Endodermal cell (in vitro differentiated cells): Measurements from ENCODE around the gene ADSS1. TPM values are rescaled to one million over a fixed set of nuclear protein-coding genes. Genes with fewer than 3 reads are reported as not detected.

ENCODE experiments used
- DNase-seq: peaks from one replicate; pipeline ENCODE4 v3.0.0-alpha.2; 2017
- H3K27ac ChIP-seq: 2 replicates; pipeline ENCODE4 v1.5.1; 2013; ENCODE audit warnings: mild to moderate bottlenecking, low read depth, low read length, moderate library complexity
- H3K27me3 ChIP-seq: 2 replicates; pipeline ENCODE4 v1.6.1; 2013; ENCODE audit warnings: mild to moderate bottlenecking, low read length, moderate library complexity; ENCODE audit not compliant: insufficient read depth, control insufficient read depth, poor library complexity, severe bottlenecking
- H3K36me3 ChIP-seq: 2 replicates; pipeline ENCODE4 v1.7.0; 2013; ENCODE audit warnings: mild to moderate bottlenecking, low read length, moderate library complexity; ENCODE audit not compliant: control insufficient read depth, insufficient read depth
- H3K4me1 ChIP-seq: one replicate; pipeline ENCODE4 v1.7.0; 2013; ENCODE audit warnings: low read length; ENCODE audit not compliant: control insufficient read depth, insufficient read depth
- H3K4me3 ChIP-seq: 2 replicates; pipeline ENCODE4 v1.5.1; 2013; ENCODE audit warnings: mild to moderate bottlenecking, low read length, moderate library complexity
- H3K9ac ChIP-seq: 2 replicates; pipeline ENCODE4 v1.6.1; 2013; ENCODE audit warnings: mild to moderate bottlenecking, low read length, moderate library complexity; ENCODE audit not compliant: poor library complexity, severe bottlenecking; ENCODE audit errors: extremely low read depth
- H3K9me3 ChIP-seq: 2 replicates; pipeline ENCODE4 v1.6.1; 2013; ENCODE audit warnings: mild to moderate bottlenecking, low read length, moderate library complexity; ENCODE audit not compliant: control insufficient read depth
- H3K27ac Mint-ChIP-seq: 2 replicates; pipeline ENCODE4 v1.8.0; 2020; ENCODE audit warnings: mixed read lengths
- H3K27me3 Mint-ChIP-seq: 2 replicates; pipeline ENCODE4 v1.8.0; 2021; ENCODE audit warnings: mild to moderate bottlenecking, mixed read lengths; ENCODE audit not compliant: insufficient read depth
- H3K36me3 Mint-ChIP-seq: 2 replicates; pipeline ENCODE4 v1.8.0; 2020; ENCODE audit warnings: low read depth, mixed read lengths
- H3K4me1 Mint-ChIP-seq: 2 replicates; pipeline ENCODE4 v1.8.0; 2020; ENCODE audit warnings: mixed read lengths
- H3K4me3 Mint-ChIP-seq: 2 replicates; pipeline ENCODE4 v1.8.0; 2020; ENCODE audit warnings: mild to moderate bottlenecking, moderate library complexity, mixed read lengths
- H3K9me3 Mint-ChIP-seq: 2 replicates; pipeline ENCODE4 v1.8.0; 2020; ENCODE audit warnings: mild to moderate bottlenecking, mixed read lengths
- CTCF ChIP-seq: fragments of 200-600 bp; sonication (generic); conservative IDR thresholded peaks from 2 replicates; pipeline ENCODE4 v1.5.0; 2021; ENCODE audit warnings: antibody characterized with exemption, mild to moderate bottlenecking
- WGBS, 2 experiments: methylation state at CpG; one replicate each; pipeline versions ENCODE4 v1.1.5 to v1.1.7; 2013; ENCODE audit warnings: missing lambda C conversion rate in 2 of 2, mixed read lengths in 1 of 2; ENCODE audit not compliant: insufficient coverage in 1 of 2, insufficient read length in 1 of 2; 5-methylcytosine and 5-hydroxymethylcytosine counted together
- total RNA-seq, 2 donors: library from RNA; stranded (reverse); fragmentation: NEBNext Ultra II Directional in 1 of 2; extraction: Animal tissue kit (Norgen Biotek cat#: 25700) in 1 of 2; gene quantifications; 2 replicates in 1 of 2; 3 replicates in 1 of 2; pipeline ENCODE4 v1.2.1, GENCODE V29; 2021

ADSS1 gene
- total RNA-seq, 2 donors from 2014 or later = 15.8 to 31.0 TPM

- no peak for DNase-seq
- H3K36me3 ChIP-seq = peaks cover 7% of the 10 kb centered on the region
- Mint-ChIP-seq H3K36me3 (peaks cover 2% of the 10 kb centered on the region), H3K9me3 (no peaks in the 10 kb centered on the region), H3K4me3 (no peak overlapping the region), H3K4me1 (no peaks in the 10 kb centered on the region), H3K27me3 (no peaks in the 10 kb centered on the region), H3K27ac (no peak overlapping the region)
- no peak for TF ChIP-seq CTCF
- peak overlapping the region; percentile 63 for H3K27ac ChIP-seq
- H3K9ac ChIP-seq = no peak overlapping the region
- H3K4me1 ChIP-seq = no peaks in the 10 kb centered on the region
- no peaks in the 10 kb centered on the region for H3K27me3 ChIP-seq
- no peak overlapping the region for H3K4me3 ChIP-seq
- WGBS, 2 experiments = 94 to 97% methylated on average over 7 to 13 of the region's 13 CpGs
- no peaks in the 10 kb centered on the region for H3K9me3 ChIP-seq
Observed at GRCh38 chr14:104782808-104783139, 58.7 kb downstream of the ADSS1 start.

- no peak overlapping the region for H3K4me3 Mint-ChIP-seq
- H3K4me3 ChIP-seq = no peak overlapping the region
- H3K27ac Mint-ChIP-seq = no peak overlapping the region
- DNase-seq = no peak
- H3K4me1 ChIP-seq = no peaks in the 10 kb centered on the region
- H3K27me3 ChIP-seq = no peaks in the 10 kb centered on the region
- H3K27me3 Mint-ChIP-seq = no peaks in the 10 kb centered on the region
- TF ChIP-seq CTCF = no peak
- no peaks in the 10 kb centered on the region for H3K4me1 Mint-ChIP-seq
- no peaks in the 10 kb centered on the region for H3K9me3 ChIP-seq
- 92 to 100% methylated on average over 4 to 16 of the region's 16 CpGs for WGBS, 2 experiments
- H3K9ac ChIP-seq = no peak overlapping the region
- no peak overlapping the region for H3K27ac ChIP-seq
- no peaks in the 10 kb centered on the region for H3K9me3 Mint-ChIP-seq
- H3K36me3 Mint-ChIP-seq = peaks cover 2% of the 10 kb centered on the region
- H3K36me3 ChIP-seq = peaks cover 7% of the 10 kb centered on the region
Observed at GRCh38 chr14:104783484-104784217, 59.6 kb downstream of the ADSS1 start.

GRCh38 chr14:104784218-104784568, 60.2 kb downstream of the ADSS1 start:
- Histone ChIP-seq H3K4me3 (no peak overlapping the region), H3K4me1 (no peaks in the 10 kb centered on the region), H3K9me3 (no peaks in the 10 kb centered on the region), H3K36me3 (peaks cover 7% of the 10 kb centered on the region), H3K27me3 (no peaks in the 10 kb centered on the region), H3K9ac (no peak overlapping the region), H3K27ac (no peak overlapping the region)
- peaks cover 2% of the 10 kb centered on the region for H3K36me3 Mint-ChIP-seq
- H3K4me1 Mint-ChIP-seq = no peaks in the 10 kb centered on the region
- no peak overlapping the region for H3K27ac Mint-ChIP-seq
- H3K27me3 Mint-ChIP-seq = no peaks in the 10 kb centered on the region
- WGBS, 2 experiments = 95 to 96% methylated on average over 7 to 9 of the region's 9 CpGs
- TF ChIP-seq CTCF = no peak
- H3K9me3 Mint-ChIP-seq = no peaks in the 10 kb centered on the region
- no peak overlapping the region for H3K4me3 Mint-ChIP-seq
- no peak for DNase-seq
